Right cardiac atrium (tissue), 5 donors: Measurements from ENCODE around the gene HCK. TPM values are rescaled to one million over a fixed set of nuclear protein-coding genes. Genes with fewer than 3 reads are reported as not detected.

Experiments used
- polyA plus RNA-seq: library from polyadenylated mRNA; stranded (reverse); fragments of 200-250 nt; gene quantifications from one replicate; pipeline ENCODE4 v1.2.3, GENCODE V29; 2013
- total RNA-seq, 4 donors: library from RNA; stranded (reverse); fragmentation: NEBNext Ultra II Directional; extraction: Animal tissue kit (Norgen Biotek cat#: 25700); gene quantifications; one replicate each; pipeline ENCODE4 v1.2.1, GENCODE V29; 2021
- donor health status: healthy with polysubstance abuse.
- donor health status: DM: no; HTN: yes; CAD: no.
- donor health status: DM: no; HTN: no; CAD: no.
- donor health status: DM: no; HTN: yes; CAD: no; lungs with severe emphysema.
- donor health status: DM: yes; HTN: yes; CAD: no.

The HCK gene
- total and polyA plus RNA-seq, 5 donors, result 2.2 to 9.0 (median 7.4) TPM

Other genes starting within 250 kb of the HCK start
- 1 to 10 TPM in 1 of 4 donors, under 1 TPM in 3; 0.51 to 2.0 (median 0.83) TPM for gene MYLK2, start 232.9 kb upstream of the HCK start, total RNA-seq
- gene MYLK2, start 232.9 kb upstream of the HCK start, polyA plus RNA-seq, result 0.54 TPM
- 1 to 10 TPM; 2.0 to 4.3 (median 3.5) TPM for gene FOXS1, start 206.6 kb upstream of the HCK start, total RNA-seq
- gene FOXS1, start 206.6 kb upstream of the HCK start, polyA plus RNA-seq, result 3.0 TPM
- 1 to 10 TPM; 6.6 to 8.3 (median 7.1) TPM for gene DUSP15, start 181.7 kb upstream of the HCK start, total RNA-seq
- 11.0 TPM for gene DUSP15, start 181.7 kb upstream of the HCK start, polyA plus RNA-seq
- gene TTLL9, start 181.6 kb upstream of the HCK start, total RNA-seq, result under 1 TPM in 2 of 4 donors, not detected in 2; 0.15 to 0.19 TPM
- gene TTLL9, start 181.6 kb upstream of the HCK start, polyA plus RNA-seq, result 0.14 TPM
- gene PDRG1, start 100.2 kb upstream of the HCK start, total RNA-seq, result 1 to 10 TPM; 7.4 to 8.8 (median 8.6) TPM
- gene PDRG1, start 100.2 kb upstream of the HCK start, polyA plus RNA-seq, result 11.9 TPM
- gene XKR7, start 84.1 kb upstream of the HCK start, total RNA-seq, result not detected
- gene XKR7, start 84.1 kb upstream of the HCK start, polyA plus RNA-seq, result under 0.01 TPM
- gene CCM2L, start 41.8 kb upstream of the HCK start, total RNA-seq, result 1 to 10 TPM; 5.6 to 9.6 (median 7.8) TPM
- gene CCM2L, start 41.8 kb upstream of the HCK start, polyA plus RNA-seq, result 10.3 TPM
- gene TM9SF4, start 57.5 kb downstream of the HCK start, total RNA-seq, result 10 to 100 TPM; 31.4 to 42.5 (median 35.0) TPM
- gene TM9SF4, start 57.5 kb downstream of the HCK start, polyA plus RNA-seq, result 20.2 TPM
- gene PLAGL2, start 155.5 kb downstream of the HCK start, total RNA-seq, result 1 to 10 TPM; 6.3 to 7.8 (median 6.8) TPM
- gene PLAGL2, start 155.5 kb downstream of the HCK start, polyA plus RNA-seq, result 4.1 TPM
- gene POFUT1, start 155.6 kb downstream of the HCK start, total RNA-seq, result 10 to 100 TPM; 27.3 to 29.3 (median 28.0) TPM
- 16.6 TPM for gene POFUT1, start 155.6 kb downstream of the HCK start, polyA plus RNA-seq
- 10 to 100 TPM; 13.0 to 21.1 (median 14.0) TPM for gene KIF3B, start 225.4 kb downstream of the HCK start, total RNA-seq
- 5.2 TPM for gene KIF3B, start 225.4 kb downstream of the HCK start, polyA plus RNA-seq